Stimulated activated naive CD8-positive, alpha-beta T cell treated with anti-CD3 and anti-CD28 coated beads, Interleukin-15, Interleukin-2, amounts not matched to agents 100 U/mL and 50 U/mL, for 24 hours (primary cell): ENCODE data around the gene OSMR.

Experiments
- ATAC-seq: fragments of 150-1000 bp; cut with Tn5 transposase; one replicate; pipeline ENCODE4 v1.10.0; 2021
- DNase-seq: peaks from one replicate; pipeline ENCODE4 v3.0.0; 2021

OSMR gene

GRCh38 chr5:38926121-38926520 lies 80.3 kb downstream of the OSMR start:
- DNase-seq (no peak), ATAC-seq (no peak)

- no peak for ATAC-seq
- DNase-seq = no peak
Measured at GRCh38 chr5:38927470-38927869, 81.7 kb downstream of the OSMR start.

- DNase-seq = no peak
- ATAC-seq = no peak
Measured at GRCh38 chr5:38929838-38930237, 84.0 kb downstream of the OSMR start.

- no peak for DNase-seq
- no peak for ATAC-seq
Measured at GRCh38 chr5:38931731-38932130, 85.9 kb downstream of the OSMR start.

- ATAC-seq (no peak), DNase-seq (no peak)
Measured at GRCh38 chr5:38932854-38933408, 87.1 kb downstream of the OSMR start.

- ATAC-seq = no peak
- no peak for DNase-seq
Measured at GRCh38 chr5:38935437-38935836, 89.6 kb downstream of the OSMR start.

GRCh38 chr5:38936269-38936668 lies 90.5 kb downstream of the OSMR start:
- no peak for ATAC-seq
- no peak for DNase-seq

- DNase-seq (no peak), ATAC-seq (no peak)
Measured at GRCh38 chr5:38938424-38938823, 92.6 kb downstream of the OSMR start.

GRCh38 chr5:38938973-38939372 lies 93.2 kb downstream of the OSMR start:
- DNase-seq = no peak
- ATAC-seq = no peak

GRCh38 chr5:38940230-38940858 lies 94.5 kb downstream of the OSMR start:
- DNase-seq (no peak), ATAC-seq (no peak)

GRCh38 chr5:38941912-38942311 lies 96.1 kb downstream of the OSMR start:
- ATAC-seq (no peak), DNase-seq (no peak)

GRCh38 chr5:38944282-38944681 lies 98.5 kb downstream of the OSMR start:
- ATAC-seq (no peak), DNase-seq (no peak)

- no peak for DNase-seq
- no peak for ATAC-seq
Measured at GRCh38 chr5:38948501-38948900, 102.7 kb downstream of the OSMR start.

GRCh38 chr5:38953426-38954012 lies 107.7 kb downstream of the OSMR start:
- DNase-seq (no peak), ATAC-seq (no peak)

- no peak for DNase-seq
- ATAC-seq = no peak
Measured at GRCh38 chr5:38961691-38962090, 115.9 kb downstream of the OSMR start.

- DNase-seq = no peak
- ATAC-seq = no peak
Measured at GRCh38 chr5:38968665-38969064, 122.9 kb downstream of the OSMR start.

- no peak for ATAC-seq
- no peak for DNase-seq
Measured at GRCh38 chr5:38978036-38978435, 132.2 kb downstream of the OSMR start.

GRCh38 chr5:38979535-38979934 lies 133.7 kb downstream of the OSMR start:
- no peak for DNase-seq
- ATAC-seq = no peak
